HG02981 (cell line): ENCODE data around the gene LZTS2.

Experiments
- ATAC-seq: cut with Tn5 transposase; IDR thresholded peaks from one replicate; pipeline ENCODE4 v1.9.1; 2021; ENCODE audit warnings: mild to moderate bottlenecking, moderate library complexity; ENCODE audit not compliant: unreplicated experiment

LZTS2 gene

DNA sequence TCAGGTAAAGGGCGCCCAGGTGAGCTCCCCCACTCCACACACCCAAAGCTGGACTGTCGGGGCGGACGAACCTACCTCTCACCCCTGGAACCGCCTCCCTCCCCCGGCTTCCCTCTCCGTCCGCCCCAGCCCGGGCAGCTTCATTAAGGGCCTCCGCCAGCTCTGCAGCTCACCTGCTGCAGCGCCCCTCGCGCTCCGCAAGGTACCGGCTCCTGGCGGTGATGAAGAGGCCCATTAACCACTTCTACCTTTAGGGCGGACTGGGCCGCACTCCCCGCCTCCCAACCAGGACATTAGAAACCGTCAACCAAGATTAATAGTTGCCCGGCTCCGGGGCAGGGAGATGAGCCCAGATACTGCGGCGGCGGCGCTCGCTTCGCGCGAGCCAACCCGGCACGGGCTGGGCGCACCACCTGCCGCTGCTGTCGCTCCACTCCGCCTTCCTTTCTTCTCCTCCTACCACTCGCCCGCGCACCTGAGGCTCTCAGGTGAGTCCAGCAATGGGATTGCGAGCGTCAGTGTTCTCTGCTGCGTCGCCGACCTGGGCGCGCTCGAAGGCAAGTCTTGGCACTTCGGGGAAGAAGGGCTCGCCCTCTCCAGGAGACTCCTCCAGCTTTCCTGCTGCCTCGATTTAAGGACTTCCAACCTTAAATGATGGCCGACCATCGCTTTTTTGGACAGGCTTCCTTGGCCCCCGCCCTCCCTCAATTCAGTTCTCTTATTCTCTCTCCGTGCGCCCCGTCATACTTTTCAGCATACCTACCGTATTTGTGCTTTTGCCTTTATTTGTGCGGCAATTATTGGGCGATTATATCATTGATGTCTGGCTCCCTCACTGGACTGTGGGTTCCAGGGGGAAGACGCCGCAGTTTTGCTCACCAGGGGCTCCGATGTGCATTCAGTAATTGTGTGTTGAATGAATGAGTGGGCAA lies 48.6 kb downstream of the LZTS2 start:
- no peak for ATAC-seq

DNA sequence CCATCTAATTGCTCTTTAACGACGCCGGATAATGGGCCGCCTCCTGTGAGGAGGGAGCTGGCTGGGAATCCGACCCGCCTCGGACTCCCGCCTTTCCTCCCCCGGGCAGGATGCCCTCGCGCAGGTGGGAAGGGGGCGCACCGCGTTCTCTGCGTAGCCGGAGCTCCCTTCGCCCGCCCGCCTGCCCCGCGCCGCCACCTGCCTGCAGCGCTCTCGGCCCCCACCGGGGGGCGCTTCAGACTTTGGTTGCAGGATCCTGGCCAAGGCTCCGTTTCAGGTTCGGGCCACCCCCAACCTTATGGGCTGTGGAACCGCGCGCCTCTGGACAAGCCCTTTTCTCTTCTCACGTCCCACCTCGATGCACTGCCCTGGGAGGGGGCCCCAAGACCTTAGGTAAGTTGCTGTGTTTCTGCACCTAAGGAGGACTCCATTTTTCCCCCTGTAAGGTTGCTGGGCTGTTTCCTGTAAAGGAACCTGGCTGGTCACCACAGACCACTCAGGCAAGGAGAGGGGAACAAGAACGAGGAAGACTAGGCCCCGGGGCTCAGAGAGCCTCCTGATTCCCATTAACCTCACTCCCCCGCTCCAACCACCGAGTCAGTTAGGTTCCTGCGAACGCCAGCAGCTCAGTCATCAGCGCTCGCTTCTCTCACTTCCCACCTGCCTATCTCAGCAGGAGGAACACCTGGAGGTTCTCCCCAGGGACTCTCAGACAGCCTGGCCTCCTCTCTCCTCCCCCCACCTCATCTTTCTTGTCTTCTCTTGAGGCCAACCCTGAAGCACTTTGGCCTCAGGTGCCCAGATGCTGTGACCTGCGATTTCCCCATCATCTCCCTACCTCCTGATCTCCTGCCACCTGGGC lies 50.8 kb downstream of the LZTS2 start:
- peak; percentile 73 for ATAC-seq

DNA sequence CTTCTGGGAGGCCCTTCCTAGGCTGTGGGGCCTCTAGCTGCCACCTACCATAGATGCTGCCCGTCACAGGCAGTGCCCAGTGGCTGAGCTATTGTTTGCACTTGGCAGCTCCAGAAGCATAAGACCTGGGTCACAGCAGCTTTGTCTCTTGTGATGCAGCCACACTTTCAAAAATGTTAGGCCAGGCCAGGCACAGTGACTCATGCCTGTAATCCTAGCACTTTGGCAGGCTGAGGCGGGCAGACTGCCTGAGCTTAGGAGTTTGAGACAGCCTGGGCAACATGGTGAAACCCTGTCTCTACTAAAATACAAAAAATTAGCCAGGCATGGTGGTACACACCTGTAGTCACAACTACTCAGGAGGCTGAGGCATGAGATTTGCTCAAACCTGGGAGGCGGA lies 52.7 kb downstream of the LZTS2 start:
- no peak for ATAC-seq

DNA sequence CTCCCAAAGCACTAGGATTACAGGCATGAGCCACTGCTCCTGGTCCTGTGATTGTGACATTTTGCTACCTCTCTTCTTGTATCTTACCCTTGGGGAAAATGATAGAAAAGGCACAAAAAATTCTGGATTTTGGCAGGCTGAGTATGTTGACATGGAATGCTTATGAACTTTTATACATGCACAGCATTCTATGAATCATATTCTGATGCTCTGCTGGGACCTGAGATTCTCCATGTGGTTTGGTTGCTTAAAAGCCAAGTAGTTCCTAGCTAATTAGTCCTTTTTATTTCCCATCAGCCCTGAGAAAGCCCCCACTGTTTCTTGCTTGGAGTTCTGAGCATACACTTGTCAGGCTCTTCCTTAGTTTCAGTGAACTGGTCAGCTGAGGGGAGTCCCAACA lies 53.9 kb downstream of the LZTS2 start:
- ATAC-seq, result no peak

DNA sequence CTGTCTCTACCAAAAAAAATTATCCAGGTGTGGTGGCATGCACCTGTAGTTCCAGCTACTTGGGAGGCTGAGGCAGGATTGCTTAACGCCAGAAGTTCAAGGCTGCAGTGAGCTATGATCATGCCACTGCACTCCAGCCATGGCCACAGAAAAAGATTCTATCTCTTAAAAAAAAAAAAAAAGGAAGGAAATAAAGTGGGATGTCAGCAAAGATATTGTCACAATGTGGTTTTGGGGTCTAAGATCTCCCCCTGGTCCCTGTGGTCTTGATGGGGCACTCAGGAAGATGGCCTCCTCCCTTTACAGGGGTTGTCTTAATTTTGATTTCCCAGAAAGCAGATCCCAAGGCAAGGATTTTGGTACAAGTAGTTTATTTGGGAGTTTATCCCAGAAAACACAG lies 54.7 kb downstream of the LZTS2 start:
- ATAC-seq, result no peak

DNA sequence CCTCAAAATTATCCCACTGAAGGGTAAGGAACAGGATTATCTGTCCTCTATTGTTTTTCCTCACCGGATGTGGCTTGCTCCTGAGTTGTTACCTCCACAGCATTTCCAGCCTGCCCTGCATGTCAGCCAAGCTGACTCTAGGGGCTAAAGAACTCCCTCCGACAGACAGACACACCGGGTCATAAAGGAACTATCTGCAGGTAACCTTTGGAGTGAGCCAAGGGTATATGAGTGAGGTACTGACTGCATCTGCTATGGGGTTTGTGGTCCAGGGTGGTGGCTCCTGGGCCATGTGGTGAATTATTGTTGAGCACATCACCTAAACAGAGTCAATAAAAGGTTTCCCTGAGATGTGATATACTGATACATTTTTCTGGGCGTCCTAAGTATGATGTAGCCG lies 55.3 kb downstream of the LZTS2 start:
- no peak for ATAC-seq

DNA sequence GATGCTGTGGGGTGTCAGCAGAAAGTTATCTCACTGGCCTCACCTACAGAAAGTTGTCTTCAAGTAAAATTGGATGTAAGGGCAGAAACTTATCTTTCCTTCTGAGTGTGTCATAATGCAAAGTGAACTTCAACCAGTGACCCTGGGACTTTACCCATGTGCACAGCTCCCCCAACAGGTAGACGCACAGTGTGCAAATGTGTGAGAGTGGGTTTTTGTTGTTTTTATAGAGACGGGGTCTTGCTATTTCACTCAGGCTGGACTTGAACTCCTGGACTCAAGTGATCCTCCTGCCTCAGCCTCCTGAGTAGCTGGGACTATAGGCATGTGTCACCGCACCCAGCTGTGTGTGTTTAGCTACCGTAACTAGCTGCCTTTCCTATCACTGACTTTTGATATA lies 55.8 kb downstream of the LZTS2 start:
- no peak for ATAC-seq

DNA sequence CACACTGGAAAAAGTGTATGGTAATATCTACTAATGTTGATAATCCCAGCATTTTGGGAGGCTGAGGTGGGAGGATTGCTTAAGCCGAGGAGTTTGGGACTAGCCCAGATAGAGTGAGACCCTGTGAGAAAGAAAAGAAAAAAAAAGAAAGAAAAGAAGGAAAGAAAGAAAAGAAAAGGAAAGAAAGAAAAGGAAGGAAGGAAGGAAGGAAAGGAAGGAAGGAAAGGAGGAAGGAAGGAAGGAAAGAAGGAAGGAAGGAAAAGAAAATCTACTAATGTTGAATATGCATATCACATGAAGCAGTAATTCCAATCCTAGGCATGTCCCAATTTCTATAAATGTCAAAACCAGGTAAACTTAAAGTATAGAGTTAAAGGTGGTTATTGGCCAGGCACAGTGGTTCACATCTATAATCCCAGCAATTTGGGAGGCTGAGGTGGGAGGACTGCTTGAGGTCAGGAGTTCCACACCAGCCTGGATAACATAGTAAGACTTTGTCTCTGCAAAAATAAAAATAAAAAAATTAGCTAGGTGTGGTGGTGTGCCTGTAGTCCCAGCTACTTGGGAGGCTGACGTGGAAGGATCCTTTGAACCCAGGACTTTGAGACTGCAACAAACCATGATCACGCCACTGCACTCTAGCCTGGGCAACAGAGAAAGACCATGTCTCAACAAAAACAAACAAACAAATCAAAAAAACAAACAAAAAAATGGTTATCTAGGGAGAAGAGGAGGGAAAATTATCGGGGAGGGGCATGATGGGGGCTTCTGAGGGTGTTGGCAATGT lies 57.0 kb downstream of the LZTS2 start:
- no peak for ATAC-seq
